LHCN-M2 (cell line): ENCODE results near the gene OSBPL7. TPM values are rescaled to one million over a fixed set of nuclear protein-coding genes. Genes with fewer than 3 reads are reported as not detected.

Experiments
- DNase-seq: peaks from one replicate; pipeline ENCODE4 v3.0.0-alpha.2; 2012; ENCODE audit warnings: low read depth
- total RNA-seq: library from RNA; depleted of rRNA; stranded (reverse); fragments of >200 nt; gene quantifications from 2 replicates; pipeline ENCODE4 v1.2.3, GENCODE V29; 2014

The OSBPL7 gene
- total RNA-seq, 1 experiment from 2014 or later = 21.4 TPM

- DNase-seq = no peak
These were observed 14.7 kb downstream of the OSBPL7 start for GRCh38 chr17:47806913-47807255.

GRCh38 chr17:47806026-47806912 is 15.3 kb downstream of the OSBPL7 start:
- DNase-seq = no peak

- no peak for DNase-seq
These were observed 17.1 kb downstream of the OSBPL7 start for GRCh38 chr17:47804461-47804860.

GRCh38 chr17:47803751-47804150 is 17.8 kb downstream of the OSBPL7 start:
- no peak for DNase-seq

GRCh38 chr17:47803201-47803600 is 18.4 kb downstream of the OSBPL7 start:
- DNase-seq = no peak

GRCh38 chr17:47802341-47803022 is 19.1 kb downstream of the OSBPL7 start:
- DNase-seq = peak; percentile 61

GRCh38 chr17:47801906-47802305 is 19.7 kb downstream of the OSBPL7 start:
- no peak for DNase-seq

- DNase-seq = no peak
These were observed 20.3 kb downstream of the OSBPL7 start for GRCh38 chr17:47801176-47801765.

- DNase-seq = no peak
These were observed 20.9 kb downstream of the OSBPL7 start for GRCh38 chr17:47800686-47801085.

- DNase-seq = no peak
These were observed 23.8 kb downstream of the OSBPL7 start for GRCh38 chr17:47797797-47798196.

- no peak for DNase-seq
These were observed 28.6 kb downstream of the OSBPL7 start for GRCh38 chr17:47792979-47793378.

- DNase-seq = no peak
These were observed 29.1 kb downstream of the OSBPL7 start for GRCh38 chr17:47792457-47792856.

- no peak for DNase-seq
These were observed 30.6 kb downstream of the OSBPL7 start for GRCh38 chr17:47791025-47791424.

- peak; percentile 15 for DNase-seq
These were observed 31.7 kb downstream of the OSBPL7 start for GRCh38 chr17:47789611-47790561.

- peak; percentile 34 for DNase-seq
These were observed 36.0 kb downstream of the OSBPL7 start for GRCh38 chr17:47785538-47786123.

- no peak for DNase-seq
These were observed 40.2 kb downstream of the OSBPL7 start for GRCh38 chr17:47781397-47781796.

GRCh38 chr17:47778184-47778635 is 43.4 kb downstream of the OSBPL7 start:
- no peak for DNase-seq

GRCh38 chr17:47776330-47777197 is 45.0 kb downstream of the OSBPL7 start:
- peak; percentile 52 for DNase-seq

GRCh38 chr17:47774987-47775580 is 46.5 kb downstream of the OSBPL7 start:
- DNase-seq = no peak

- DNase-seq = no peak
These were observed 47.3 kb downstream of the OSBPL7 start for GRCh38 chr17:47774331-47774730.
